Measurements from ENCODE around the gene KRT34. TPM values are rescaled to one million over a fixed set of nuclear protein-coding genes. Genes with fewer than 3 reads are reported as not detected.

Gene KRT34
- polyA plus RNA-seq, 3 donors from 2014 or later, result not detected

Other genes with a start within 250 kb of the KRT34 start
- not detected for gene KRTAP4-6, start 241.8 kb downstream of the KRT34 start, polyA plus RNA-seq
- gene KRTAP4-5, start 232.5 kb downstream of the KRT34 start, polyA plus RNA-seq, result not detected
- not detected for gene KRTAP4-4, start 221.6 kb downstream of the KRT34 start, polyA plus RNA-seq
- not detected for gene KRTAP4-3, start 214.1 kb downstream of the KRT34 start, polyA plus RNA-seq
- gene KRTAP4-2, start 204.1 kb downstream of the KRT34 start, polyA plus RNA-seq, result not detected
- gene KRTAP4-1, start 197.4 kb downstream of the KRT34 start, polyA plus RNA-seq, result not detected
- gene KRTAP9-1, start 192.4 kb downstream of the KRT34 start, polyA plus RNA-seq, result not detected
- gene KRTAP9-2, start 155.7 kb downstream of the KRT34 start, polyA plus RNA-seq, result not detected
- gene KRTAP9-3, start 149.9 kb downstream of the KRT34 start, polyA plus RNA-seq, result not detected
- not detected for gene KRTAP9-8, start 144.3 kb downstream of the KRT34 start, polyA plus RNA-seq
- gene KRTAP9-4, start 132.6 kb downstream of the KRT34 start, polyA plus RNA-seq, result not detected
- not detected for gene KRTAP9-9, start 126.9 kb downstream of the KRT34 start, polyA plus RNA-seq
- gene KRTAP9-6, start 116.9 kb downstream of the KRT34 start, polyA plus RNA-seq, result not detected
- gene KRTAP9-7, start 106.6 kb downstream of the KRT34 start, polyA plus RNA-seq, result not detected
- gene KRTAP29-1, start 79.5 kb downstream of the KRT34 start, polyA plus RNA-seq, result not detected
- gene KRTAP16-1, start 73.0 kb downstream of the KRT34 start, polyA plus RNA-seq, result under 1 TPM in 2 of 3 donors, not detected in 1; 0.17 to 0.30 TPM
- gene KRTAP17-1, start 66.6 kb downstream of the KRT34 start, polyA plus RNA-seq, result not detected
- not detected for gene KRT33A, start 31.5 kb downstream of the KRT34 start, polyA plus RNA-seq
- gene KRT33B, start 12.5 kb downstream of the KRT34 start, polyA plus RNA-seq, result not detected
- not detected for gene KRT31, start 15.3 kb upstream of the KRT34 start, polyA plus RNA-seq
- gene KRT37, start 42.3 kb upstream of the KRT34 start, polyA plus RNA-seq, result not detected
- not detected for gene KRT38, start 58.7 kb upstream of the KRT34 start, polyA plus RNA-seq
- not detected for gene KRT32, start 85.1 kb upstream of the KRT34 start, polyA plus RNA-seq
- not detected for gene KRT35, start 98.8 kb upstream of the KRT34 start, polyA plus RNA-seq
- not detected for gene KRT36, start 107.6 kb upstream of the KRT34 start, polyA plus RNA-seq
- not detected for gene KRT13, start 123.3 kb upstream of the KRT34 start, polyA plus RNA-seq
- not detected for gene KRT15, start 136.6 kb upstream of the KRT34 start, polyA plus RNA-seq
- not detected for gene KRT19, start 146.0 kb upstream of the KRT34 start, polyA plus RNA-seq
- gene KRT9, start 189.8 kb upstream of the KRT34 start, polyA plus RNA-seq, result not detected
- gene KRT14, start 204.6 kb upstream of the KRT34 start, polyA plus RNA-seq, result not detected
- gene KRT16, start 230.5 kb upstream of the KRT34 start, polyA plus RNA-seq, result not detected
- not detected for gene KRT17, start 242.3 kb upstream of the KRT34 start, polyA plus RNA-seq

Data from immature natural killer cell (primary cell).